Measurements from ENCODE around the gene FGD3.
"Not testable (repeated sequence)": the region's sequence is repeated elsewhere in the genome, so short reads cannot be mapped to it uniquely, and the experiment has no call there.

Gene FGD3

GRCh38 chr9:92986176-92987119, 39.1 kb downstream of the FGD3 start:
- TF ChIP-seq CTCF (IDR thresholded peaks at IDR 0.05): peak; percentile 22
- no peak overlapping the region for H3K27ac ChIP-seq
- H3K4me3 ChIP-seq: no peak overlapping the region
- DNase-seq (ENCODE audit: low spot score): no peak

DNA sequence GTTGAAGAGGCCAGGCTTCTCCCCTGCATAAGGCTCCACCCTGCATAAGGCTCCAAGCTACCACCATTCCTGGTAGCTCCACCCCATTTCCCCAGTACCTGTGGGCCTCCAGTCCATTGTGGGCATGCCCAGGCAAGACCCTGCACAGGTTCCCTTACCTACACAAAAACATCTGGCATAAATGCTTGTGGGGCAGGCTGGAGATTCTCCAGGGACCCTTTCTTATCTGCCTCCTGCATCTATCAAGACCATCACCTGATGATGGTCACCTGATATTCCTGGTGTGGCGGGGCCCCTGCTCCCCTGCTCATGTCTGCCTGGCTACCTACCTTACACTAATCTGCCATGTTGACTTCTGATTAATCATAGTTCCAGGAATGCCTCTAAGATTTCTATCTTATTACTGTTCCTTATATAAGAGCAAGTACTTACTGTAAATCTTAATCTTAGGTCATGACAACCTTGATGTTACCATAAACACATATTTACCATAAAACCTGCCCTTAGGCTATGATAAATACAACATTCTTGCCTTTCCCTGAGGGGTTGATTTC, 41.0 kb downstream of the FGD3 start:
- H3K27ac ChIP-seq: no peak overlapping the region
- no peak for DNase-seq (ENCODE audit: low spot score)

GRCh38 chr9:92989561-92989960, 42.2 kb downstream of the FGD3 start:
- TF ChIP-seq CTCF (IDR thresholded peaks at IDR 0.05): no peak
- no peak for DNase-seq (ENCODE audit: low spot score)
- Histone ChIP-seq H3K27ac (no peak overlapping the region), H3K4me3 (no peak overlapping the region)

More for the DNA sequence above, 41.0 kb downstream of the FGD3 start:
- no peak for TF ChIP-seq CTCF (IDR thresholded peaks at IDR 0.05)
- H3K4me3 ChIP-seq: no peak overlapping the region

DNA sequence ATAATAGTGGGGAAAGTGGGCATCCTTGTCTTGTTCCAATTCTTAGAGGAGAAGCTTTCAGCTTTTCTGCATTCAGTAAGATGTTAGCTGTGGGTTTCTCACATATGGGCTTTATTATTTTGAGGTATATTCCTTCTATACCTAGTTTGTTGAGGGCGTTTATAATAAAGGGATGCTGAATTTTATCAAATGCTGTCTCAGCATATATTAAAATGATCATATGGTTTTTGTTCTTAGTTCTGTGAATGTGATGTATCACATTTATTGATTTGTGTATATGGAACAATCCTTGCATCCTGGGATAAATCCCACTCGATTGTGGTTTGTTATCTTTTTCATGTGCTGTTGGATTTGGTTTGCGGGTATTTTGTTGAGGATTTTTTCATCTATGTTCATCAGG, 43.1 kb downstream of the FGD3 start:
- no peak for DNase-seq (ENCODE audit: low spot score)
- Histone ChIP-seq H3K4me3 (no peak overlapping the region), H3K27ac (no peak overlapping the region)
- no peak for TF ChIP-seq CTCF (IDR thresholded peaks at IDR 0.05)

DNA sequence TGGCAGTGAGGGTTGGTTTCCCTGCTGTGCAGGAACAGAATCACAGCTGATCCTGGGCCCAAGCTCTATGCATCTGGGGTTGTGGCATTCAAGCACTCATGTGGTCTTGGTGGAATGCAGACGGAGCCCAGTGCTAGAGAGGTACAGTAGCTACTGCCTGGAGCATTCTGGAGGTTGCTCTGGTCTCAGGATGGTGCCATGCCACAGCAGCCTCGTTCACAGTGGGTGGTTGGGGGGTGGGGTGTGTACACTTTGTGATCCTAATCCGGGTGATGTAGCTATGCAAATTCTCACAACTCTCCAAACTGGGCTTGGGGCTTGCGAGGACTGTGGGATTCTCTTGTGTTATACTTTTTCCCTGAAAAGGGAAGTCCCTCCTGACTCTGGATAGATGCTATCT, 45.2 kb downstream of the FGD3 start:
- no peak for DNase-seq (ENCODE audit: low spot score)
- Histone ChIP-seq H3K4me3 (no peak overlapping the region), H3K27ac (no peak overlapping the region)
- no peak for TF ChIP-seq CTCF (IDR thresholded peaks at IDR 0.05)

- not testable (repeated sequence) for DNase-seq (ENCODE audit: low spot score); H3K4me3 ChIP-seq; H3K27ac ChIP-seq
These were observed 51.5 kb downstream of the FGD3 start for GRCh38 chr9:92998871-92999270.

DNA sequence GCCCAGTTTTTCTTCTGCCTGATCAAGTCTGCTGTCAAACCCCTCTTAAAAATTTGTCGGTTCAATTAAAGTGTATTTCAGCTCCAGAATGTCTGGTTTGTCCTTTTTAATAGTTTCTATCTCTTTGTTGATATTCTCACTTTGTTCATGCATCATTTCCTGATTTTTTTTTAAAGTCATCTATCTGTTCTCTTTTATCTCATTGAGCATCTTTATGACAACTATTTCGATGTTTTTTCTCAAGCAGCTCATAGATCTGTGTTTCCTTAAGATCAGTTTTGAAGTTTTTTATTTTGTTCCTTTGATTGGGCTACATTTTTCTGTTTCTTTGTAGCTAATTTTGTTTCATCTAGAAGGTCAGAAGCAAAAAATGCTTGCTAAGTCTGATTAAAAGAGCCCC, 53.7 kb downstream of the FGD3 start:
- no peak overlapping the region for H3K27ac ChIP-seq
- DNase-seq (ENCODE audit: low spot score): no peak
- no peak for TF ChIP-seq CTCF (IDR thresholded peaks at IDR 0.05)
- H3K4me3 ChIP-seq: no peak overlapping the region

Measured in coronary artery (tissue), 2 donors.